Activated CD4-positive, alpha-beta T cell treated with anti-CD3 and anti-CD28 coated beads, Interleukin-2, Interleukin-6, amounts not matched to agents 100 ng/mL and 50 ng/mL, durations not matched to agents 16 hours and 8 hours (primary cell): ENCODE results near the gene CRTAC1.

Experiments
- DNase-seq: peaks from one replicate; pipeline ENCODE4 v3.0.0-alpha.2; 2020

The CRTAC1 gene

DNA sequence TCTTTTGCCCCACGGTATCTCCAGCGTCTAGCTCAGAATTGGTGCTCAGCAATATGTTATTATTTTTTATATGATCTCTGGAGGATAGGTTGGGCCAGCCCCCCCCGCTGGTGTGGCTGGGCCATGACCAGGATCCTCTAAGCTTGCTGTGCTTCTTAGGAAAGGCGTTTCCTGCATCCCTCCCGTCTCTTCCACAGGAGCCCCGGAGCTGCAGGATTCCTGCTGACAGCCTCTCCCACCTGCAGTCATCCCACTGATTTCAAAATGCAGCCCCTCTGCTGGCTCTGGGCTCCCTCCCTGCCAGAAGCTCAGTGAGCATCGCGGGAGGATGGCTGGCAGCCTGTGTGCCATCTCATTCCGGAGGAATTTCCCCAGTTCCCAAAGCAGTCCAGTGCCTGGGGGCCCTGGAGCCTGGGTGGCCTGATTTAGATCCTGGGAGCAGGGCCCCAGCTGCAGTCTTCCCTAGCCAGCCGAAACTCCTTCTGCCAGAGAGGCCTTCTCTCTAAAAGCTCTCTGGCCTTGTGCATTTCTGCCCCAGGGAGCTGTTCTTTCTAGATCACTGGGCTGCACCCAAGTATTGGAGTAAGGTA, 202.6 kb downstream of the CRTAC1 start:
- DNase-seq: no peak

DNA sequence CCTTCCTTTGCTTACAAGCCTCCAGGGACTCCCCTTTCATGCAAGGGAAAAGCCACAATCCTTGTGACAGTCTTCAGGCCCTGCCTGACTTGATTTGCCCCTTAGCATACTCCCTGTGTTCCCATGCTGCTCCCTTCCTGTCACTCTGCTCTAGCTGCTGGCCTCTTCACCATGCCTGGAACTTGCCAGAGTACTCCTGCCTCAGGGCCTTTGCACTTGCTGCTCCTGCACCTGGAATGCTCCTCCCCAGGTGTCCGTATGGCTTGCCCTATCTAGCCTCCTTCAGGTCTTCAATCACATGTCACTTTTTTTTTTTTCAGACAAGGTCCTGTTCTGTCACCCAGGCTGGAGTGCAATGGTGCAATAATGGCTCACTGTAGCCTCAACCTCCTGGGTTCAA, 203.5 kb downstream of the CRTAC1 start:
- DNase-seq: no peak

- DNase-seq: no peak
Measured at GRCh38 chr10:97825020-97825760, 205.2 kb downstream of the CRTAC1 start.

DNA sequence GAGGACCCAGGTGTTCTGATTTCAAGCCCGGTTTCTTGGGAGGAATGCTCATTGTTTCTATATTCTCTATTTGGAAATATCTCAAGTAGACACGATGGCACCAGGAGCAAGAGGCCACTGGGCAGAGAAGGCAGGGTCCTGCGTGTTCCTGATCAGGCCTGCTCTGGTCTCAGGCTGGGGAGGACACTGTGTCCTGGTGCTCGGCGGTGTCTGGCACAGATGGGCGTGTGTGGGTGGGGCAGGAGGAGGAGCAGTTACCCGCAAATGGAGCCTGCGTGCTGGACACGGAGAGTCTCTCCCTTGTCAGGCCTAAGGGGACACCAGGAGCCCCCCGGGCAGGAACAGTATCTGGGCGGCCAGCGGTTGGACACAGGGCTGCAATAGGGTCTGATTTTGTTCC, 206.7 kb downstream of the CRTAC1 start:
- no peak for DNase-seq

GRCh38 chr10:97822261-97822687, 208.1 kb downstream of the CRTAC1 start:
- DNase-seq: no peak

DNA sequence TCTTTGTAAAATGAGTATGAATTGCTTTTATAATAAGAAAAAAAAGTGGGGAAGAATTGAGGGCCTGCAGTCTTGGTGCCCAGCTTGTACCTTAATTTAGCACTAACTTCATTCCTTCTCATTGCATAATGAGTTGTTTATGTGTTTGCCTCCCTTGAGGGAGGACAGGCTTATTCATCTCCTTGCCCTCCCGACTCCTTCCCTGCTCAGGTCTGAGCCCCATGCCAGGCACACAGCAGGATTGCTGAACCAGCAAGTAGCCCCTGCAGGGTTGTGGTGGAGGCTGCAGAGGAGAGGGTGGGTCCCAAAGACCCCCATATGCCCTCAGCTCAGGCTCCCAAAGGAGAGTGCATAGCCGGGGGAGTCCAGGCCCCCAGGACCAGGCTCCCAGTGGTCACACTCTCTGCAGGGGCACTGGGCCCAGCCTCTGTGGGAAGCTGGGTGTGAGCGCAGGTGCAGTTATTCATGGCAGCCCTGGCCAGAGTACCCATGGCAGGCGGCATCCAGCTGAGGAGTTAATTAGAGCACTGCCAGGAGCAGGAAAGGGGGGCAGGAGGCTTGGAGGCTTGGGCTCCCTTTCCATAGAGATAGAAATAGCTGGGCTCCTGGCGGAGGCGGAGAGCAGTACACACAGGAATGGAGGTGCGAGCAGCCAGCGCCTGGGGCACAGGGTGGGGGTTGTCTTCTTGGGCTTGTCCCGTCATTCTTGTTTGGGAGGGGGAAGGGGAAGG, 208.9 kb downstream of the CRTAC1 start:
- no peak for DNase-seq

- no peak for DNase-seq
Measured at GRCh38 chr10:97820096-97820704, 210.2 kb downstream of the CRTAC1 start.

- no peak for DNase-seq
Measured at GRCh38 chr10:97818572-97818971, 211.8 kb downstream of the CRTAC1 start.

- DNase-seq: no peak
Measured at GRCh38 chr10:97816609-97817008, 213.8 kb downstream of the CRTAC1 start.
